HEK293 (cell line): ENCODE results near the gene MLXIPL.

Source experiments
- EGR2 ChIP-seq: fragments of 450-650 bp; formaldehyde crosslinking; IDR thresholded peaks from 2 replicates; pipeline ENCODE4 v1.5.1; 2016; ENCODE audit warnings: low read depth, missing biosample characterization, missing genetic modification characterization
- GFI1B ChIP-seq: fragments of 450-650 bp; formaldehyde crosslinking; IDR thresholded peaks from 2 replicates; pipeline ENCODE4 v1.5.1; 2016; ENCODE audit warnings: missing biosample characterization, missing genetic modification characterization
- HOXA7 ChIP-seq: sonication (generic); formaldehyde crosslinking; IDR thresholded peaks from 2 replicates; pipeline ENCODE4 v1.8.1; 2022; ENCODE audit warnings: missing genetic modification reagents, borderline replicate concordance
- KLF9 ChIP-seq: fragments of 450-650 bp; formaldehyde crosslinking; IDR thresholded peaks from 2 replicates; pipeline ENCODE4 v1.5.1; 2016; ENCODE audit warnings: missing biosample characterization, missing genetic modification characterization, low read depth
- SCRT1 ChIP-seq: fragments of 450-650 bp; formaldehyde crosslinking; IDR thresholded peaks from 2 replicates; pipeline ENCODE4 v1.5.1; 2016; ENCODE audit warnings: missing biosample characterization, missing genetic modification characterization, borderline replicate concordance
- SP3 ChIP-seq: fragments of 450-650 bp; formaldehyde crosslinking; IDR thresholded peaks from 2 replicates; pipeline ENCODE4 v1.5.1; 2016; ENCODE audit warnings: missing biosample characterization, missing genetic modification characterization
- TCF7L2 ChIP-seq: IDR thresholded peaks from 2 replicates; pipeline ENCODE4 v1.6.1; 2011; ENCODE audit warnings: low read depth, mild to moderate bottlenecking, inconsistent platforms, low read length, moderate library complexity, borderline replicate concordance
- ZBTB21 ChIP-seq: fragments of 450-650 bp; formaldehyde crosslinking; IDR thresholded peaks from 2 replicates; pipeline ENCODE4 v1.5.1; 2017; ENCODE audit warnings: missing biosample characterization, missing genetic modification characterization
- ZBTB8A ChIP-seq: fragments of 450-650 bp; formaldehyde crosslinking; IDR thresholded peaks from 2 replicates; pipeline ENCODE4 v1.5.1; 2016; ENCODE audit warnings: missing biosample characterization, missing genetic modification characterization
- ZNF132 ChIP-seq: fragments of 450-650 bp; formaldehyde crosslinking; IDR thresholded peaks from 2 replicates; pipeline ENCODE4 v1.5.1; 2017; ENCODE audit warnings: missing biosample characterization, missing genetic modification characterization, borderline replicate concordance
- ZNF155 ChIP-seq: fragments of 450-650 bp; formaldehyde crosslinking; IDR thresholded peaks from 2 replicates; pipeline ENCODE4 v1.5.1; 2016; ENCODE audit warnings: missing biosample characterization, missing genetic modification characterization
- ZNF157 ChIP-seq: fragments of 450-650 bp; formaldehyde crosslinking; IDR thresholded peaks from 2 replicates; pipeline ENCODE4 v1.5.1; 2016; ENCODE audit warnings: missing biosample characterization, missing genetic modification characterization
- ZNF175 ChIP-seq: fragments of 450-650 bp; formaldehyde crosslinking; IDR thresholded peaks from 2 replicates; pipeline ENCODE4 v1.5.1; 2016; ENCODE audit warnings: missing biosample characterization, missing genetic modification characterization
- ZNF221 ChIP-seq: fragments of 450-650 bp; formaldehyde crosslinking; IDR thresholded peaks from 2 replicates; pipeline ENCODE4 v1.5.1; 2017; ENCODE audit warnings: missing biosample characterization, missing genetic modification characterization, borderline replicate concordance
- ZNF24 ChIP-seq: fragments of 450-650 bp; formaldehyde crosslinking; IDR thresholded peaks from 2 replicates; pipeline ENCODE4 v1.5.1; 2016; ENCODE audit warnings: missing biosample characterization, missing genetic modification characterization
- ZNF248 ChIP-seq: fragments of 450-650 bp; formaldehyde crosslinking; IDR thresholded peaks from 2 replicates; pipeline ENCODE4 v1.5.1; 2017; ENCODE audit warnings: missing biosample characterization, missing genetic modification characterization
- ZNF302 ChIP-seq: fragments of 450-650 bp; formaldehyde crosslinking; IDR thresholded peaks from 2 replicates; pipeline ENCODE4 v1.5.1; 2016; ENCODE audit warnings: missing biosample characterization, missing genetic modification characterization, low read depth
- ZNF341 ChIP-seq: fragments of 450-650 bp; formaldehyde crosslinking; IDR thresholded peaks from 2 replicates; pipeline ENCODE4; 2016; ENCODE audit warnings: low read depth, missing biosample characterization, missing genetic modification characterization
- ZNF391 ChIP-seq: fragments of 450-650 bp; formaldehyde crosslinking; IDR thresholded peaks from 2 replicates; pipeline ENCODE4 v1.5.1; 2016; ENCODE audit warnings: low read depth, missing biosample characterization, missing genetic modification characterization, borderline replicate concordance
- ZNF555 ChIP-seq: fragments of 450-650 bp; formaldehyde crosslinking; conservative IDR thresholded peaks from 2 replicates; pipeline ENCODE4 v1.5.1; 2017; ENCODE audit warnings: missing biosample characterization, mild to moderate bottlenecking, missing genetic modification characterization, inconsistent platforms
- ZNF664 ChIP-seq: fragments of 450-650 bp; formaldehyde crosslinking; IDR thresholded peaks from 2 replicates; pipeline ENCODE4 v1.5.1; 2016; ENCODE audit warnings: missing biosample characterization, missing genetic modification characterization
- ZSCAN23 ChIP-seq: fragments of 450-650 bp; formaldehyde crosslinking; IDR thresholded peaks from 2 replicates; pipeline ENCODE4 v1.5.1; 2016; ENCODE audit warnings: missing biosample characterization, missing genetic modification characterization
- TF ChIP-seq, protein P1 (sequence below): fragments of 450-650 bp; formaldehyde crosslinking; IDR thresholded peaks from 2 replicates; pipeline ENCODE4 v1.5.1; 2016; ENCODE audit warnings: missing biosample characterization, missing genetic modification characterization, low read depth
- TF ChIP-seq, protein P2 (sequence below): fragments of 450-650 bp; formaldehyde crosslinking; IDR thresholded peaks from 2 replicates; pipeline ENCODE4 v1.5.1; 2016; ENCODE audit warnings: missing biosample characterization, missing genetic modification characterization
- TF ChIP-seq, protein P3 (sequence below): fragments of 450-650 bp; formaldehyde crosslinking; IDR thresholded peaks from 2 replicates; pipeline ENCODE4 v1.5.1; 2016; ENCODE audit warnings: missing biosample characterization, missing genetic modification characterization, borderline replicate concordance
- TF ChIP-seq, protein P4 (sequence below): fragments of 450-650 bp; formaldehyde crosslinking; IDR thresholded peaks from 2 replicates; pipeline ENCODE4 v1.5.1; 2017; ENCODE audit warnings: missing biosample characterization, mild to moderate bottlenecking, missing genetic modification characterization, moderate library complexity
- TF ChIP-seq, protein P5 (sequence below): fragments of 450-650 bp; formaldehyde crosslinking; IDR thresholded peaks from 2 replicates; pipeline ENCODE4 v1.5.1; 2017; ENCODE audit warnings: missing biosample characterization, missing genetic modification characterization
- TF ChIP-seq, protein P6 (sequence below): fragments of 450-650 bp; formaldehyde crosslinking; IDR thresholded peaks from 2 replicates; pipeline ENCODE4 v1.5.1; 2016; ENCODE audit warnings: missing biosample characterization, missing genetic modification characterization
- TF ChIP-seq, protein P7 (sequence below): fragments of 450-650 bp; IDR thresholded peaks from 2 replicates; pipeline ENCODE4 v1.5.1; 2018; ENCODE audit warnings: missing biosample characterization, mild to moderate bottlenecking, missing genetic modification characterization

MLXIPL gene

DNA sequence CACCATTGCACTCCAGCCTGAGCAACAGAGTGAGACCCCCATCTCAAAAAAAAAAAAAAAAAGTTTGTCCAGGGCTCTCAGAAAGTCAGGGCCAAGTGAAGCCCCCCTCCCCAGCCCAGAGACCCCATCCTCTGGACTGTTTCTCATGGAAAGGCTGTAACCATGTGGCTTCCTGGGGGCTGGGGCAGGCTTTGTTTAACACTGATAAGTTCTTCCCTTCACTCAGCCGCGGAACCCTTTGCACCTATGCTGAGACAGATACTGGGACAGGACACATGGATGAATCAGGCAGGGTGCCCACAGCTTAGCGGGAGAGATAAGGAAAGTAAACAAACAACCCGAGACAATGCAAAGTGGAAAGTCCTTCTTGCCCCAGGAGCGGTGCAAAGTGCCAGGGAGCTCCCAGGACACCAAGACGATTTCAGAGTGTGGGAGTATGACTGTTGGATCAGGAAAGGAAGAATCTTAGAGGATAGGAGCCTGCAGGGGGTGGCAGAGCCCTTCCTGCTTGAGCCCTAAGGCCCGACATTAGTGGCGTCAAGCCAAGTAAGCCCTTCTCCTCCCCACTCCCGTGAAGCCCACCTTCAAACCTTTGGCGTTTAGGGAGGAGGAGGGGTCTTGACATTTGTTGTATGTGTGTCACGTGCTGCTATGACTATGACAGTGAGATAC, 11.6 kb downstream of the MLXIPL start (continued):
- TF ChIP-seq ZNF555 (tag by site-specific recombination) = no peak
- TF ChIP-seq ZNF248 = no peak
- no peak for TF ChIP-seq SP3 (tag by site-specific recombination)
- TF ChIP-seq, protein P1, sequence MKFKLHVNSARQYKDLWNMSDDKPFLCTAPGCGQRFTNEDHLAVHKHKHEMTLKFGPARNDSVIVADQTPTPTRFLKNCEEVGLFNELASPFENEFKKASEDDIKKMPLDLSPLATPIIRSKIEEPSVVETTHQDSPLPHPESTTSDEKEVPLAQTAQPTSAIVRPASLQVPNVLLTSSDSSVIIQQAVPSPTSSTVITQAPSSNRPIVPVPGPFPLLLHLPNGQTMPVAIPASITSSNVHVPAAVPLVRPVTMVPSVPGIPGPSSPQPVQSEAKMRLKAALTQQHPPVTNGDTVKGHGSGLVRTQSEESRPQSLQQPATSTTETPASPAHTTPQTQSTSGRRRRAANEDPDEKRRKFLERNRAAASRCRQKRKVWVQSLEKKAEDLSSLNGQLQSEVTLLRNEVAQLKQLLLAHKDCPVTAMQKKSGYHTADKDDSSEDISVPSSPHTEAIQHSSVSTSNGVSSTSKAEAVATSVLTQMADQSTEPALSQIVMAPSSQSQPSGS = no peak
- TF ChIP-seq ZNF221 (tag by site-specific recombination) = no peak
- no peak for TF ChIP-seq ZNF302
- peak; percentile 41 for TF ChIP-seq EGR2 (tag by site-specific recombination)
- no peak for TF ChIP-seq ZNF664 (tag by site-specific recombination)
- no peak for TF ChIP-seq ZNF175 (tag by site-specific recombination)
- TF ChIP-seq ZNF391 (tag by site-specific recombination) = no peak
- no peak; the same call in 1 of the 2 replicates for TF ChIP-seq ZBTB21
- no peak for TF ChIP-seq ZNF155
- TF ChIP-seq, protein P2, sequence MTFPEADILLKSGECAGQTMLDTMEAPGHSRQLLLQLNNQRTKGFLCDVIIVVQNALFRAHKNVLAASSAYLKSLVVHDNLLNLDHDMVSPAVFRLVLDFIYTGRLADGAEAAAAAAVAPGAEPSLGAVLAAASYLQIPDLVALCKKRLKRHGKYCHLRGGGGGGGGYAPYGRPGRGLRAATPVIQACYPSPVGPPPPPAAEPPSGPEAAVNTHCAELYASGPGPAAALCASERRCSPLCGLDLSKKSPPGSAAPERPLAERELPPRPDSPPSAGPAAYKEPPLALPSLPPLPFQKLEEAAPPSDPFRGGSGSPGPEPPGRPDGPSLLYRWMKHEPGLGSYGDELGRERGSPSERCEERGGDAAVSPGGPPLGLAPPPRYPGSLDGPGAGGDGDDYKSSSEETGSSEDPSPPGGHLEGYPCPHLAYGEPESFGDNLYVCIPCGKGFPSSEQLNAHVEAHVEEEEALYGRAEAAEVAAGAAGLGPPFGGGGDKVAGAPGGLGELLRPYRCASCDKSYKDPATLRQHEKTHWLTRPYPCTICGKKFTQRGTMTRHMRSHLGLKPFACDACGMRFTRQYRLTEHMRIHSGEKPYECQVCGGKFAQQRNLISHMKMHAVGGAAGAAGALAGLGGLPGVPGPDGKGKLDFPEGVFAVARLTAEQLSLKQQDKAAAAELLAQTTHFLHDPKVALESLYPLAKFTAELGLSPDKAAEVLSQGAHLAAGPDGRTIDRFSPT (tag by site-specific recombination) = no peak
- TF ChIP-seq, protein P3, sequence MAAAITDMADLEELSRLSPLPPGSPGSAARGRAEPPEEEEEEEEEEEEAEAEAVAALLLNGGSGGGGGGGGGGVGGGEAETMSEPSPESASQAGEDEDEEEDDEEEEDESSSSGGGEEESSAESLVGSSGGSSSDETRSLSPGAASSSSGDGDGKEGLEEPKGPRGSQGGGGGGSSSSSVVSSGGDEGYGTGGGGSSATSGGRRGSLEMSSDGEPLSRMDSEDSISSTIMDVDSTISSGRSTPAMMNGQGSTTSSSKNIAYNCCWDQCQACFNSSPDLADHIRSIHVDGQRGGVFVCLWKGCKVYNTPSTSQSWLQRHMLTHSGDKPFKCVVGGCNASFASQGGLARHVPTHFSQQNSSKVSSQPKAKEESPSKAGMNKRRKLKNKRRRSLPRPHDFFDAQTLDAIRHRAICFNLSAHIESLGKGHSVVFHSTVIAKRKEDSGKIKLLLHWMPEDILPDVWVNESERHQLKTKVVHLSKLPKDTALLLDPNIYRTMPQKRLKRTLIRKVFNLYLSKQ (tag by site-specific recombination) = no peak
- TF ChIP-seq, protein P4, sequence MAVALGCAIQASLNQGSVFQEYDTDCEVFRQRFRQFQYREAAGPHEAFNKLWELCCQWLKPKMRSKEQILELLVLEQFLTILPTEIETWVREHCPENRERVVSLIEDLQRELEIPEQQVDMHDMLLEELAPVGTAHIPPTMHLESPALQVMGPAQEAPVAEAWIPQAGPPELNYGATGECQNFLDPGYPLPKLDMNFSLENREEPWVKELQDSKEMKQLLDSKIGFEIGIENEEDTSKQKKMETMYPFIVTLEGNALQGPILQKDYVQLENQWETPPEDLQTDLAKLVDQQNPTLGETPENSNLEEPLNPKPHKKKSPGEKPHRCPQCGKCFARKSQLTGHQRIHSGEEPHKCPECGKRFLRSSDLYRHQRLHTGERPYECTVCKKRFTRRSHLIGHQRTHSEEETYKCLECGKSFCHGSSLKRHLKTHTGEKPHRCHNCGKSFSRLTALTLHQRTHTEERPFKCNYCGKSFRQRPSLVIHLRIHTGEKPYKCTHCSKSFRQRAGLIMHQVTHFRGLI (tag by site-specific recombination) = no peak
- TF ChIP-seq, protein P5, sequence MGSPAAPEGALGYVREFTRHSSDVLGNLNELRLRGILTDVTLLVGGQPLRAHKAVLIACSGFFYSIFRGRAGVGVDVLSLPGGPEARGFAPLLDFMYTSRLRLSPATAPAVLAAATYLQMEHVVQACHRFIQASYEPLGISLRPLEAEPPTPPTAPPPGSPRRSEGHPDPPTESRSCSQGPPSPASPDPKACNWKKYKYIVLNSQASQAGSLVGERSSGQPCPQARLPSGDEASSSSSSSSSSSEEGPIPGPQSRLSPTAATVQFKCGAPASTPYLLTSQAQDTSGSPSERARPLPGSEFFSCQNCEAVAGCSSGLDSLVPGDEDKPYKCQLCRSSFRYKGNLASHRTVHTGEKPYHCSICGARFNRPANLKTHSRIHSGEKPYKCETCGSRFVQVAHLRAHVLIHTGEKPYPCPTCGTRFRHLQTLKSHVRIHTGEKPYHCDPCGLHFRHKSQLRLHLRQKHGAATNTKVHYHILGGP (tag by site-specific recombination) = no peak
- no peak for TF ChIP-seq ZSCAN23 (tag by site-specific recombination)
- TF ChIP-seq ZNF24 (tag by site-specific recombination) = no peak
- TF ChIP-seq, protein P6, sequence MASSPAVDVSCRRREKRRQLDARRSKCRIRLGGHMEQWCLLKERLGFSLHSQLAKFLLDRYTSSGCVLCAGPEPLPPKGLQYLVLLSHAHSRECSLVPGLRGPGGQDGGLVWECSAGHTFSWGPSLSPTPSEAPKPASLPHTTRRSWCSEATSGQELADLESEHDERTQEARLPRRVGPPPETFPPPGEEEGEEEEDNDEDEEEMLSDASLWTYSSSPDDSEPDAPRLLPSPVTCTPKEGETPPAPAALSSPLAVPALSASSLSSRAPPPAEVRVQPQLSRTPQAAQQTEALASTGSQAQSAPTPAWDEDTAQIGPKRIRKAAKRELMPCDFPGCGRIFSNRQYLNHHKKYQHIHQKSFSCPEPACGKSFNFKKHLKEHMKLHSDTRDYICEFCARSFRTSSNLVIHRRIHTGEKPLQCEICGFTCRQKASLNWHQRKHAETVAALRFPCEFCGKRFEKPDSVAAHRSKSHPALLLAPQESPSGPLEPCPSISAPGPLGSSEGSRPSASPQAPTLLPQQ (tag by site-specific recombination) = peak; percentile 67; the same call in 1 of the 2 replicates
- TF ChIP-seq HOXA7 (CRISPR knock-in tag) = no peak
- no peak for TF ChIP-seq TCF7L2
- TF ChIP-seq KLF9 (tag by site-specific recombination) = no peak
- TF ChIP-seq ZNF157 = no peak
- TF ChIP-seq GFI1B (tag by site-specific recombination) = no peak
- no peak for TF ChIP-seq ZNF341
- no peak for TF ChIP-seq ZNF132
- peak; percentile 85 for TF ChIP-seq ZBTB8A (tag by site-specific recombination)
- TF ChIP-seq, protein P7, sequence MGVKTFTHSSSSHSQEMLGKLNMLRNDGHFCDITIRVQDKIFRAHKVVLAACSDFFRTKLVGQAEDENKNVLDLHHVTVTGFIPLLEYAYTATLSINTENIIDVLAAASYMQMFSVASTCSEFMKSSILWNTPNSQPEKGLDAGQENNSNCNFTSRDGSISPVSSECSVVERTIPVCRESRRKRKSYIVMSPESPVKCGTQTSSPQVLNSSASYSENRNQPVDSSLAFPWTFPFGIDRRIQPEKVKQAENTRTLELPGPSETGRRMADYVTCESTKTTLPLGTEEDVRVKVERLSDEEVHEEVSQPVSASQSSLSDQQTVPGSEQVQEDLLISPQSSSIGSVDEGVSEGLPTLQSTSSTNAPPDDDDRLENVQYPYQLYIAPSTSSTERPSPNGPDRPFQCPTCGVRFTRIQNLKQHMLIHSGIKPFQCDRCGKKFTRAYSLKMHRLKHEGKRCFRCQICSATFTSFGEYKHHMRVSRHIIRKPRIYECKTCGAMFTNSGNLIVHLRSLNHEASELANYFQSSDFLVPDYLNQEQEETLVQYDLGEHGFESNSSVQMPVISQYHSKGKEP (tag by site-specific recombination) = no peak
- no peak for TF ChIP-seq SCRT1 (tag by site-specific recombination)
